ENCODE results near the gene DNAH6.

DNA sequence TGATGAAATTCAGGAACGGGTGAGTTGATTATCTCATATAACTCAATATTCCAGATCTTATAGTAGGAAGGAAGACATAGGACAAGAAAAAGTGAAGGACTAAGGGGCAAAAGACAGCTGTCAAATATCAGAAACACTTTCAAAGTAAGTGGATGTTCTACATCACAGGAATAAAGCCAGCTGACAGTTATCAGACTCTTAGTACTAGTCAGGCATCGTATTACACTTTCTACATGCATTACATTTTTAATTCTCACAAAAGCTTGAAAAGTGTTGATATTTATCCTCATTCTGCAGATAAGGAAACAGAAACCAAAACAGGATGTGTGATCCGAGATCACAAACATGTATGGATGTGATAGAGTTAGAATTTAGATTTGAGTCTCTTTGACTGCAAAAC, 63.4 kb downstream of the DNAH6 start:
- TF ChIP-seq RFX5 (IDR thresholded peaks at IDR 0.05; ENCODE audit: low read depth, low read length) (no peak), MAFK (conservative IDR thresholded peaks at IDR 0.05 in 1 of 2, IDR thresholded peaks at IDR 0.05 in 1 of 2; ENCODE audit: low read length in 2 of 2) (no peak), GATAD2A (CRISPR knock-in tag; IDR thresholded peaks at IDR 0.05) (no peak), ZFYVE20 (CRISPR knock-in tag; IDR thresholded peaks at IDR 0.05; ENCODE audit: borderline replicate concordance, low read depth) (no peak), JUNB (CRISPR knock-in tag; IDR thresholded peaks at IDR 0.05; ENCODE audit: borderline replicate concordance) (no peak), SYNCRIP (IDR thresholded peaks at IDR 0.05; ENCODE audit: insufficient read depth, low read depth, low read length) (no peak), NCOR1 (IDR thresholded peaks at IDR 0.05; ENCODE audit: borderline replicate concordance, low read length) (no peak), FOXA3 (CRISPR knock-in tag; IDR thresholded peaks at IDR 0.05) (no peak), CTCF (CRISPR knock-in tag; IDR thresholded peaks at IDR 0.05) (no peak)
- TF ChIP-seq, protein P1, sequence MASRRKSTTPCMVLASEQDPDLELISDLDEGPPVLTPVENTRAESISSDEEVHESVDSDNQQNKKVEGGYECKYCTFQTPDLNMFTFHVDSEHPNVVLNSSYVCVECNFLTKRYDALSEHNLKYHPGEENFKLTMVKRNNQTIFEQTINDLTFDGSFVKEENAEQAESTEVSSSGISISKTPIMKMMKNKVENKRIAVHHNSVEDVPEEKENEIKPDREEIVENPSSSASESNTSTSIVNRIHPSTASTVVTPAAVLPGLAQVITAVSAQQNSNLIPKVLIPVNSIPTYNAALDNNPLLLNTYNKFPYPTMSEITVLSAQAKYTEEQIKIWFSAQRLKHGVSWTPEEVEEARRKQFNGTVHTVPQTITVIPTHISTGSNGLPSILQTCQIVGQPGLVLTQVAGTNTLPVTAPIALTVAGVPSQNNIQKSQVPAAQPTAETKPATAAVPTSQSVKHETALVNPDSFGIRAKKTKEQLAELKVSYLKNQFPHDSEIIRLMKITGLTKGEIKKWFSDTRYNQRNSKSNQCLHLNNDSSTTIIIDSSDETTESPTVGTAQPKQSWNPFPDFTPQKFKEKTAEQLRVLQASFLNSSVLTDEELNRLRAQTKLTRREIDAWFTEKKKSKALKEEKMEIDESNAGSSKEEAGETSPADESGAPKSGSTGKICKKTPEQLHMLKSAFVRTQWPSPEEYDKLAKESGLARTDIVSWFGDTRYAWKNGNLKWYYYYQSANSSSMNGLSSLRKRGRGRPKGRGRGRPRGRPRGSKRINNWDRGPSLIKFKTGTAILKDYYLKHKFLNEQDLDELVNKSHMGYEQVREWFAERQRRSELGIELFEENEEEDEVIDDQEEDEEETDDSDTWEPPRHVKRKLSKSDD (CRISPR knock-in tag; IDR thresholded peaks at IDR 0.05; ENCODE audit: low read depth), result no peak
